ENCODE results near the gene PYGL. TPM values are rescaled to one million over a fixed set of nuclear protein-coding genes. Genes with fewer than 3 reads are reported as not detected.

PYGL gene
- total and polyA plus RNA-seq, 10 of the 15 experiments (the other 5 are each of a cell fraction or from before 2014, with no cell fraction given), result 0.05 to 1.4 (median 0.79) TPM

DNA sequence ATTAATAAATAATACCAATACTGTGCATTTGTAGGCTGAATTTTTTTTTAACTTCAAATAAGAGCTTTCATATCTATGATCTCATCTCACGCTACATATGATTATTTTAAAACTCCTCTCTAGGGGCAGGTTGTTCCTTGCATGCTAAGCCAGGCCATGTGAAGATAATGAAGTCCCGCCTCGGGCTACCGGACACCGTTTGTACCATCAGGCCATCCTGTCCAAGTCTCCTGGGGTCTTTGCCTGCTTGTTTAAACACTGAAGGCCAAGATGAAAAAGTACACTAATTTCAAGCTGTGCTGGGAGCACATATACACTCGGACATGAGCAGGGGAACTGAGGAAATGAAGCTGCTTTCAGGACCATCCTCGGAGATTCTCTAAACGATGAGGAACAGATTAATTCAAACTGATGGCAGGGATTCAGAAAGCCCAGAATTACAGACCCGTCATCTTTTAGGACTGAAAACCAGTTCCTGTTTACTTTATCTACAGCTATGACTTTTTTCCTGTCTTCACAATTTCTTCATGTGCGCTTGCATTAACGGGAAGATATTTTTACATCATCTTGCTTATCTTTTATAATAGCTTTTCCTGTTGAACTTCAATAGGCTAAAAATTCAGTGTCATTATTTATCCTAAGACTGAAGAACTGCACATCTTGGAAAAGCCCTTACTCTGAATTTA, 78.7 kb downstream of the PYGL start:
- no peak overlapping the region for H3K4me3 ChIP-seq
- no peak overlapping the region for H3K27ac ChIP-seq (ENCODE audit: control insufficient read depth, insufficient read depth)
- H3K79me2 ChIP-seq (ENCODE audit: control insufficient read depth, insufficient read depth, low read length), result no peaks in the 10 kb centered on the region
- intact Hi-C loops (cut with micrococcal nuclease; ENCODE audit: unreplicated experiment) (no loop called here), in situ Hi-C loops (cut with MboI) (loop anchor here (25.0 kb wide), 1 partner anchor 253 kb away; no protein-coding TSS in a partner anchor)
- POLR2A ChIA-PET, result interaction anchor here (1.5 kb wide), 1 partner anchor 26 kb away, joined by 3 read pairs; no protein-coding TSS in a partner anchor
- SMC1A ChIA-PET (ENCODE audit: uncharacterized antibody, unreplicated experiment), result interaction anchor here (1.2 to 9.2 kb wide), 6 partner anchors 10 to 89 kb away, joined by 3 to 229 read pairs (median 4); no protein-coding TSS in a partner anchor
- ATAC-seq (no peak), FAIRE-seq (no peak), DNase-seq (ENCODE audit: low read depth, low spot score) (no peak)
- CTCF ChIA-PET, result interaction anchor here (1.2 to 13.4 kb wide), 6 partner anchors 76 to 325 kb away, joined by 3 to 317 read pairs (median 4); no protein-coding TSS in a partner anchor
- no peaks in the 10 kb centered on the region for H4K20me1 ChIP-seq (ENCODE audit: control insufficient read depth, insufficient read depth)
- TF ChIP-seq LARP7 (IDR thresholded peaks at IDR 0.05), result no peak
- TF ChIP-seq MYC (IDR thresholded peaks at IDR 0.05; ENCODE audit: insufficient read depth, insufficient read length, insufficient replicate concordance, low read length, severe bottlenecking), result no peak
- no peak for TF ChIP-seq TCF12 (IDR thresholded peaks at IDR 0.05; ENCODE audit: low read depth, low read length)
- BruUV-seq (replicated peaks), result no TSS peak
- RAD21 ChIA-PET (ENCODE audit: unreplicated experiment), result interaction anchor here (0.6 kb wide), 1 partner anchor 71 kb away, joined by 5 read pairs; no protein-coding TSS in a partner anchor
- no peak overlapping the region for H2AFZ ChIP-seq (ENCODE audit: control insufficient read depth, low read depth, low read length)
- H3K4me2 ChIP-seq (ENCODE audit: control insufficient read depth, insufficient read depth), result no peak overlapping the region
- 39% methylated on average over 11 of the region's 11 CpGs for WGBS (ENCODE audit: insufficient coverage, insufficient replicate concordance, low lambda C conversion rate, missing lambda C conversion rate)
- H3K27me3 ChIP-seq (replicated peaks in 1 of 2; ENCODE audit: control insufficient read depth in 2 of 2, insufficient read depth in 2 of 2, low read length in 1 of 2), result peaks cover 2 to 4% of the 10 kb centered on the region in 2 experiments; a peak in 3 of 4 replicates
- no peaks in the 10 kb centered on the region for H3K4me1 ChIP-seq (ENCODE audit: control insufficient read depth, insufficient read depth, low read length)
- no peak overlapping the region for H3K9ac ChIP-seq (ENCODE audit: control insufficient read depth, insufficient read depth, low read length)
- H3K9me3 ChIP-seq (replicated peaks; ENCODE audit: control insufficient read depth, insufficient read depth, low read length), result no peaks in the 10 kb centered on the region
- no peaks in the 10 kb centered on the region for H3K36me3 ChIP-seq (ENCODE audit: control insufficient read depth in 2 of 2, insufficient read depth in 2 of 2, low read length in 1 of 2)

DNA sequence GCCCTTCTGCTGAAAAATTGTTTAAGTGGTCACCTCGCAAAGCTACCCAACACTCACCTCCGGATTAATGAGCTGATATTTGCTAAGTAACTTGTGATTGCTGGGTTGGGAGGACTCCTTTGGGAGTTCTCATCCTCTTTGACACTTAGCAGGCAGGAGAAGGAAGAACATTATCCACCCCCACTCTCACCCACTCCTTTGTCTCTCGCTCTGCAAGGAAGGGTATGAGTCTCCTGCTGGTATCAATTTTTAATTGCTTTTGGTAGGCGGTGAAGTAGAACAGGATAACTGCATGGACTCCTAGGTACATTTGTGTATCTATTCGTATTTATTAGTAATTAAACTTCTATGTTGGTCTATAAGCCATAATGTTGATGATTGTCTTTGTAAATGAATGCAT, 79.3 kb downstream of the PYGL start:
- FAIRE-seq (no peak), DNase-seq (ENCODE audit: low read depth, low spot score) (no peak), ATAC-seq (no peak)
- no peak overlapping the region for H3K9ac ChIP-seq (ENCODE audit: control insufficient read depth, insufficient read depth, low read length)
- RAD21 ChIA-PET (ENCODE audit: unreplicated experiment), result interaction anchor here (0.6 kb wide), 1 partner anchor 71 kb away, joined by 5 read pairs; no protein-coding TSS in a partner anchor
- CTCF ChIA-PET, result interaction anchor here (1.2 to 13.4 kb wide), 5 partner anchors 76 to 325 kb away, joined by 3 to 317 read pairs (median 4); no protein-coding TSS in a partner anchor
- SMC1A ChIA-PET (ENCODE audit: uncharacterized antibody, unreplicated experiment), result interaction anchor here (1.2 to 9.2 kb wide), 3 partner anchors 36 to 89 kb away, joined by 3 to 229 read pairs (median 4); no protein-coding TSS in a partner anchor
- WGBS (ENCODE audit: insufficient coverage, insufficient replicate concordance, low lambda C conversion rate, missing lambda C conversion rate), result 56% methylated on average over 5 of the region's 5 CpGs
- H3K4me2 ChIP-seq (ENCODE audit: control insufficient read depth, insufficient read depth), result no peak overlapping the region
- BruUV-seq (replicated peaks), result no TSS peak
- peaks cover 0 to under 1% of the 10 kb centered on the region in 2 experiments; a peak in 2 of 4 replicates for H3K27me3 ChIP-seq (replicated peaks in 1 of 2; ENCODE audit: control insufficient read depth in 2 of 2, insufficient read depth in 2 of 2, low read length in 1 of 2)
- no peaks in the 10 kb centered on the region for H3K9me3 ChIP-seq (replicated peaks; ENCODE audit: control insufficient read depth, insufficient read depth, low read length)
- no peaks in the 10 kb centered on the region for H4K20me1 ChIP-seq (ENCODE audit: control insufficient read depth, insufficient read depth)
- in situ Hi-C loops (cut with MboI), result loop anchor here (25.0 kb wide), 1 partner anchor 253 kb away; no protein-coding TSS in a partner anchor
- H3K4me3 ChIP-seq, result no peak overlapping the region
- peaks cover 3% of the 10 kb centered on the region for H3K4me1 ChIP-seq (ENCODE audit: control insufficient read depth, insufficient read depth, low read length)
- H3K27ac ChIP-seq (ENCODE audit: control insufficient read depth, insufficient read depth), result no peak overlapping the region
- H3K36me3 ChIP-seq (ENCODE audit: control insufficient read depth in 2 of 2, insufficient read depth in 2 of 2, low read length in 1 of 2), result no peaks in the 10 kb centered on the region
- H2AFZ ChIP-seq (ENCODE audit: control insufficient read depth, low read depth, low read length), result no peak overlapping the region
- no peaks in the 10 kb centered on the region for H3K79me2 ChIP-seq (ENCODE audit: control insufficient read depth, insufficient read depth, low read length)
- TF ChIP-seq, protein P1, sequence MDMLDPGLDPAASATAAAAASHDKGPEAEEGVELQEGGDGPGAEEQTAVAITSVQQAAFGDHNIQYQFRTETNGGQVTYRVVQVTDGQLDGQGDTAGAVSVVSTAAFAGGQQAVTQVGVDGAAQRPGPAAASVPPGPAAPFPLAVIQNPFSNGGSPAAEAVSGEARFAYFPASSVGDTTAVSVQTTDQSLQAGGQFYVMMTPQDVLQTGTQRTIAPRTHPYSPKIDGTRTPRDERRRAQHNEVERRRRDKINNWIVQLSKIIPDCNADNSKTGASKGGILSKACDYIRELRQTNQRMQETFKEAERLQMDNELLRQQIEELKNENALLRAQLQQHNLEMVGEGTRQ (IDR thresholded peaks at IDR 0.05; ENCODE audit: borderline replicate concordance, low read depth, low read length), result no peak
- TF ChIP-seq PML (IDR thresholded peaks at IDR 0.05; ENCODE audit: low read length) (no peak), ASH2L (IDR thresholded peaks at IDR 0.05; ENCODE audit: borderline replicate concordance, low read depth) (no peak), NBN (IDR thresholded peaks at IDR 0.05) (no peak), MEF2B (IDR thresholded peaks at IDR 0.05; ENCODE audit: partially characterized antibody, poor library complexity, severe bottlenecking) (no peak)
- TF ChIP-seq, protein P2, sequence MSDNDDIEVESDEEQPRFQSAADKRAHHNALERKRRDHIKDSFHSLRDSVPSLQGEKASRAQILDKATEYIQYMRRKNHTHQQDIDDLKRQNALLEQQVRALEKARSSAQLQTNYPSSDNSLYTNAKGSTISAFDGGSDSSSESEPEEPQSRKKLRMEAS (IDR thresholded peaks at IDR 0.05; ENCODE audit: low read depth, low read length), result no peak
- TF ChIP-seq, protein P3, sequence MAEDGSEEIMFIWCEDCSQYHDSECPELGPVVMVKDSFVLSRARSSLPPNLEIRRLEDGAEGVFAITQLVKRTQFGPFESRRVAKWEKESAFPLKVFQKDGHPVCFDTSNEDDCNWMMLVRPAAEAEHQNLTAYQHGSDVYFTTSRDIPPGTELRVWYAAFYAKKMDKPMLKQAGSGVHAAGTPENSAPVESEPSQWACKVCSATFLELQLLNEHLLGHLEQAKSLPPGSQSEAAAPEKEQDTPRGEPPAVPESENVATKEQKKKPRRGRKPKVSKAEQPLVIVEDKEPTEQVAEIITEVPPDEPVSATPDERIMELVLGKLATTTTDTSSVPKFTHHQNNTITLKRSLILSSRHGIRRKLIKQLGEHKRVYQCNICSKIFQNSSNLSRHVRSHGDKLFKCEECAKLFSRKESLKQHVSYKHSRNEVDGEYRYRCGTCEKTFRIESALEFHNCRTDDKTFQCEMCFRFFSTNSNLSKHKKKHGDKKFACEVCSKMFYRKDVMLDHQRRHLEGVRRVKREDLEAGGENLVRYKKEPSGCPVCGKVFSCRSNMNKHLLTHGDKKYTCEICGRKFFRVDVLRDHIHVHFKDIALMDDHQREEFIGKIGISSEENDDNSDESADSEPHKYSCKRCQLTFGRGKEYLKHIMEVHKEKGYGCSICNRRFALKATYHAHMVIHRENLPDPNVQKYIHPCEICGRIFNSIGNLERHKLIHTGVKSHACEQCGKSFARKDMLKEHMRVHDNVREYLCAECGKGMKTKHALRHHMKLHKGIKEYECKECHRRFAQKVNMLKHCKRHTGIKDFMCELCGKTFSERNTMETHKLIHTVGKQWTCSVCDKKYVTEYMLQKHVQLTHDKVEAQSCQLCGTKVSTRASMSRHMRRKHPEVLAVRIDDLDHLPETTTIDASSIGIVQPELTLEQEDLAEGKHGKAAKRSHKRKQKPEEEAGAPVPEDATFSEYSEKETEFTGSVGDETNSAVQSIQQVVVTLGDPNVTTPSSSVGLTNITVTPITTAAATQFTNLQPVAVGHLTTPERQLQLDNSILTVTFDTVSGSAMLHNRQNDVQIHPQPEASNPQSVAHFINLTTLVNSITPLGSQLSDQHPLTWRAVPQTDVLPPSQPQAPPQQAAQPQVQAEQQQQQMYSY (CRISPR knock-in tag; IDR thresholded peaks at IDR 0.05), result no peak
- POLR2A ChIA-PET, result no interaction called here
- intact Hi-C loops (cut with micrococcal nuclease; ENCODE audit: unreplicated experiment), result loop anchor here (5.0 kb wide), 2 partner anchors 248 to 323 kb away; no protein-coding TSS in a partner anchor
